ENCODE data around the gene KCNB1.

The KCNB1 gene

GRCh38 chr20:49356676-49357075 is 125.8 kb downstream of the KCNB1 start:
- no peak for DNase-seq

GRCh38 chr20:49354673-49355072 is 127.8 kb downstream of the KCNB1 start:
- no peak for DNase-seq

DNA sequence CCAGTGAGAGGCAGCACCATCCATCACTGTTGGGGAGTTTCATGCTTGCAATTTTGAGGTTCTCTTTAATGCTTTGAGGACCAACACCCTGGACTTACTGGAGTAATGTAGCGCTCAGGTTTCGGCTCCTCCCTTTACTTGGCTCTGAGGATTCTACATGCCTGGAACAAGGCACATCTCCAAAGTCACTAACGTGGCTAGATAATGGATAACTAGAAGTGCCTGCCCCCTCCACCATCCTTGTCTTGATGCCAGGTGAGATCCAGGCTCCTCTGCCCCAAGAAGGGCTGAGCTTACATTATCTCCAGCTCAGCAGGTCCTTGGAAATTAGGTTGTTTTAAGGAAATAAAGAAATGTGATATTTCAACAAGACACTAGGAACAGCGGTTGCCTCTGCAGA is 129.1 kb downstream of the KCNB1 start:
- no peak for DNase-seq

DNA sequence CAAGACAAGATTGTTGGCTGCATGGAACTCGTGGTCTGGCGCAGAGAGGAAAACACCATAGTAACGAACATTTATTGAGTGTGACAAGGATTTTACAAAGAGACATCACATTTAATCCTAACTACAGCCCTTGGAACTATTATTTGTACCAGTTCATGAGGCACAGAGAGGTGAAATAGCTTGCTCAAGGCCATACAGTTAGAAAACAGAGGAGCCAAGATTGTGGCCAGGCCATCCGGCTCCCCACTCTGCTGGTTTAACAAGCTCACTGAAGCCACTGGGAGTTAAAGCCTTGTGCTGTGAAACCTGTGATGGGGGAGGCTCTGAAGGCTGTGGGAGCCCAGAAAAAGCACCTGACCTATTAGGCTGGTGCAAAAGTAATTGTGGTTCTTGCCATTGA is 129.7 kb downstream of the KCNB1 start:
- DNase-seq: peak in 9 of 51 donors; percentile 15 to 59 (median 20)

GRCh38 chr20:49351775-49352174 is 130.7 kb downstream of the KCNB1 start:
- no peak for DNase-seq

DNA sequence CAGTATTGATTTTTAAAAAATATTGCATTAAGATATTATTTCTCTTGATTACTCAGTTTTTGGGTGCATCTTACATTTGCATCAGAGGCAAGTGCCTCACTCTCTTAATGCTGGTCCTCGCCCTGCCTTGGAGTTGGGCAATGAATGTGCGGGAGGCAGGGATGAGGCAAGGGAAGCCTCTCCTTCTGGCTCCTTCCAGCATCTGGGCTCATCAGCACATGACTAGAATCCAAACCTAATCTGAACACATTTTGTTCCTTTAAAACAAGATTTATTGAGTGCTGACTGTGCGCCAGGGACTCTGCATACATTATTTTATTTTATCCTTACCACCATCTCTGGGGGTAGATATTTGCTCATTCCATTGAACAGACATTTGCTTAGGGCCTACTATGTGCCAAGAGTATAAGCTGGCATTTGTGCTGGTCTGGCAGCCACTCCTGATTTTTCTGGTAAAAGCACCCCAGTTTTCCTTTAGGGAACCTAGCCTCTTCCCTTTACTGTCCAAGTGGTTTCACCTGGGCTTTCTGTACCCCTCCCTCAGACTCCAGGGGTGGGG is 132.7 kb downstream of the KCNB1 start:
- DNase-seq: peak in 2 of 51 donors; percentile 5 to 7

DNA sequence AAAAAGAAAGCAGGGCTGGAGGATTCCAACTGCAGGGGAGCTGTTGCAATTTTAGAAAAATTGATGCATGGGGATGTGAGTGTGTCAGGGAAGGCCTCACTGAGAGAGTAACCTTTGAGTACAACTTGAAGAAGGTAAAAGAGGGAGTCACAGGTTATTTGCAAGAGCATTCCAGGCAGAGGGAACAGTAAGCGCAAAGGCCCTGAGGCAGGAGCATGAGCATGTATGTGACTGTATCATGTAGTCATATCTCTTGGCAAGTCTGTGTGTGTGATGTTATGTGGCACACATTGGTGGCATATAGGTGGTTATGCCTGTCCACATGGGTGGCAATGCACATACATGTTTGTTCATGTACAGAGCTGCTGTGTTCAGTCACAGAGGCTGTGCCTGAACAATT is 133.4 kb downstream of the KCNB1 start:
- no peak for DNase-seq

DNA sequence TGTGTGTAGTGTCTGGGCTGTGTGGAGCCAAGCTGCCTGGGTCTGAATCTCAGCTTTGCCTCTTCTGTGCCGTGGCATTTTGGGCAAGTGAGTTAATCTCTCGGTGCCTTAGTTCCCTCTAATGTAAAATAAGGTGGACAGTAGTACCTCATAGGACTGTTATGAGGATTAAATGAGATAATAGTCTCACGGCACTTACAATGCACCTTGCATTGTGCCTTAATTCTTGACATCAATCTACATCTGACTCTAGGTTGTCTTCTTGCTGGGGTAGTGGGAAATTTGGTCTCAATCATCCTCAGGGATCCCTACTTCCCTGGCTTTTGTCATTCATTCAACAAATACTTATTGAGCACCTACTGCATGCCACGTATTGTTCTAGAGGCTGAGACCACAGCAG is 133.9 kb downstream of the KCNB1 start:
- no peak for DNase-seq

DNA sequence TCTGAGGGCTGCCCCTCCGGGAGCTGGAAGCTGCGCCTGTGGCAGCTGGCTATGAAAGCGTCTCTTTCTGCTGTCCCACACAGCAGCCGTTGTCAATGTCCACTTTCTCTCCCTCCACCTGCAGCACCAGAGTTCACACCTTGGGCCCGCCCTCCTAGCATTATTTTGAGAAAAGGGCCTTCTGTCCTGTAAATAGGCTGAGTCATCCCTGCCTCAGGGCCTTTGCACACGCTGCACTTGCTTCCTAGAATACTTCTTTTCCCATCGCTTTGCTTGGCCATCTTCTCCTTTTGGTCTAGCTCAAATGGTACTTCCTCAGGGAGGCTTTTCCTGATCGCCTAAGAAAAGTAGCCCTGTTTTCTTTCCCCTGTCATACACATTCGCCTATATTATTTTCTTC is 135.3 kb downstream of the KCNB1 start:
- DNase-seq: no peak

DNA sequence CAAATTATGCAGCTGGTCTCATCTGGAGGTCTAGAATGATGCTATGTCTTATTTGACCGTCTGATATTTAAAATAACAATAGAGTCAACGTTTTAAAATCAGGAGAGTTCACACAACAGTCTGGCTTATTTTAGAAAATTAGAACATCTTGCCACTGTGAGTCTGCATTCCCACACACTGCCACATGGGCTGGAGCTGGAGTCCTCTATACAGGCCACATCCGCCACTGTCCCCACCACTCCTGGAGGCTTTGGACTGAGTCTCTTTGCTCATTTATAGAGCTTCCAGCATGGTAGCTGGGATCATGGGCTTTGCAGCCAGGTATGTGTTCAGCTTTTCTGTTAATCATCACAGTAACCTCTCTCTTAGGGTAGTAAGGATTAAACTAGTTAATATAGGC is 135.8 kb downstream of the KCNB1 start:
- peak in 1 of 51 donors; percentile 29 for DNase-seq

DNA sequence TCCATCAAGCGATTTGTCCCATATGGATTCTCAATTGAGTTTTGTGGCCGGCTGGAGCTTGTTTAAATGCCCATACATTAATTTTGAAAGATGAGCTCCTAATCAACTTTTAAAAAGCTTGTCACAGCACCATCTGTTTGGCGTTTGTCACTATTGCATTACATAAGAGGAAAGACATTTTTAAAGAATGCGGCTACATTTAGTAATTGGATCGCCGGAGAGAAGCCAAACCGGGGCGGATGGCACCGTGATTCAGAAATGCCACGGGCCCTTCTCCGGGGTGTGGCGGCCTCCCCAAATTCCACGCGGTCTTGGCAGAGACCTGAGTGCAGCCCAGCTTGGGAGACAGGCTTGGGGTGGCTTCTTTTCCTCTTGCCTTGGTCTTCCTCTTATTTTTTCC is 136.9 kb downstream of the KCNB1 start:
- DNase-seq: peak in 1 of 51 donors; percentile 50

- DNase-seq: peak in 13 of 51 donors; percentile 5 to 69 (median 26)
These were observed 137.5 kb downstream of the KCNB1 start for GRCh38 chr20:49344975-49345374.

DNA sequence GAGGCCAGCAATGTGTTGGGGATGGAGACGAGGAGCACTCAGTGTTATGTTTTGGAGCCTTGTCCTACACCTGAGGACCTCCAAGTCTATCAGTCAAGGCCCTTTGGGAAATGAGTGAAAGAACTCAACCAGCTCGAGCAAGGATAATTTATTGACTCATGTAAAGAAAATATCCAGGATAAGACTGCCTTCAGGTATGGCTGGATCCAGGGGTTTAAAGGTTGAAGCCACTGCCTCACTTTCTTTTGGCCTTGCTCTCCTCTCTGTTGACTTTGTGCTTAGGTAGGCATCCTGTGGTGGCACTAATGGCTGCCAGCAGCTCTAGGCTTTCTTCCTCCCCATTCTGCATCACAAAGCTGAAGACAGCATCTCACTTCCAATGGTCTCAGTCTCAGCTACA is 138.3 kb downstream of the KCNB1 start:
- no peak for DNase-seq

- DNase-seq: no peak
These were observed 139.2 kb downstream of the KCNB1 start for GRCh38 chr20:49343246-49343645.

GRCh38 chr20:49340161-49340966 is 142.1 kb downstream of the KCNB1 start:
- peak in 3 of 51 donors; percentile 17 to 69 (median 20) for DNase-seq

DNA sequence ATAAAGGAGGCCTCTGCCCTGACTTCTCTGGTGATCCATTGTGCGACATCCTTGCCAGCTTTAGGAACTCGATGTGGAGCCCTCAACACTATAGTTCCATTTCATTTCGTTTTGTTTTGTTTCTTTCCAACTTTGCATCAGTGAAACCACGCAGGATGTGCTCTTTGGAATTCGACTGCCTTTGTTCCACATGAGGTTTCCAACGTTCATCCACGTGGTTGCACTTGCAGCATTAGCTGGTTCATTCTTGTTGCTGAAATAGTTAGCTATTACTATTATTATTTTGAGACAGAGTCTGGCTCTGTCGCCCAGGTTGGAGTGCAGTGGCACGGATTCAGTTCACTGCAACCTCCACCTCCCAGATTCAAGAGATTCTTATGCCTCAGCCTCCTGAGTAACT is 143.3 kb downstream of the KCNB1 start:
- no peak for DNase-seq

DNA sequence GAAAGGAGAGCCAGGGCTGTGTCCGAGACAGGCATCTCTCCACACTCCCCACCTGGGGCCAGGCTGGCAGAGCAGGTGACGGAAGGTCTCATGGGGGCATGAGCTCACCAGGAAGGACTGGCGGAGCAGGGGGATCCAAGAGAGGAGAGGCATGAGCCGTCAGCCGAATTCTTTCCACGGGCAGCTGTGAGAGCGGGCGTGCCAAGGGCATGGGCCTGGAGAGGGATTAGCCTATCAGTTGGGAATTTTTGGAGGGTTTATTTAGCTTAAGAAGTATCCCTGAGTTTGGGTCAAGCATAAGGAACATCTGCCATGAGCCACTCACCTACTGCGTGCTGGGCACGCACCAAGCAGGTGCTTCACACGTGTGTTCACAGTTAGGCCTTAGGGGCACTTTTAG is 144.4 kb downstream of the KCNB1 start:
- DNase-seq: no peak

DNA sequence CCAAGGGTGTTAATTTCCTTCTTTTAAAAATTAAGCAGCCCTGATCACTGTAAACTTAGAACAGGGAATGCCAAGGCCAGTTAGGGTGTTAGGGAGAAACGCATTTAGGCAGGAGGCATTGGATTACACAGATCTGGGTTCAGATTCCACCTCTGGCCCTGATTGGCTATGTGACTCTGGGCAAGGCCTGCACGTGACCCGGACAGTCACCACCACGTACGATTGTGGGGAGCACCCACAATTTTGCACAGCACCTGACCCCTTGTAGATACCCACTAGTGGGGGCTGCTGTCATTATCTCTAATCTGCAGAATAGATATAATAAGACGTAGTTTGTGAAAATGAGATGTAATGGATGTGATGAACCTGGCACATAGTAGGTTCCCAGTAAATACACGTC is 145.1 kb downstream of the KCNB1 start:
- no peak for DNase-seq

DNA sequence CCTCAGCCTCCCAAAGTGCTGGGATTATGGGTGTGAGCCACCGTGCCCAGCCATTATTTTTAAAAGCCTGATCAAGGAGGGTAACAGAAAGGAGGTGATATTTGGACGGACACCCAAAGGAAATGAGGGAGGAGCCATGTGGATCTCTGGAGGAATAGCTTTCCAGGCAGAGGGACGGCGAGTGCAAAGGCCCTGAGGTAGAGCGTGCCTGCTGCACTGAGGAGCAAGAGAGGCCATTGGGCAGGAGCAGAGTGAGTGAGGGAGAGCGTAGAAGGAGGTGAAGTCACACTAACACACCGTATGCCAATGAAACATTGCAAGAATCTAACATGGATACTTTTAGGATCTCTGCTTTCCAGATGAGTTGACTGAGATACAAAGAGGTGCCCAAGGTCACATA is 145.7 kb downstream of the KCNB1 start:
- DNase-seq: no peak

DNA sequence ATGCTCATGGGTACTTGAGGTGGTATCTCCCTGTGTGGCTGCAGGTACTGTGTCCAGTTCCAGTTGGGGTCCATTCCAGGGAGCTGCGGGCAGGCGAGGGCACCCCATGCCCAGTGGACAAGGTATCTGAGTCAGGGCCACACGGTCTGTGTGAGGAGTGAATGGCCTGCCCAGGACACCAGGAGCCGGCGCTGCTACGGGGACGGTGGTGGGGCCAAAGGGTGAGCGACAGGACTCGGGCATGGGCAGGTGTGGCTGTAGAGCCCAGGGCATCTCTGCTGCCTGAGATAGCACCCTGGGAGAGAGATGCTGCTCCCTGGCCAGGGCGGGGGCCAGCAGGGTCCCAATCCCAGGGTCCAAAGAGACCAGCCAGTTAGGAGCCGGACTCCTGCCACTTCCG is 147.0 kb downstream of the KCNB1 start:
- no peak for DNase-seq

GRCh38 chr20:49330701-49331615 is 151.5 kb downstream of the KCNB1 start:
- DNase-seq: no peak

GRCh38 chr20:49328790-49329189 is 153.7 kb downstream of the KCNB1 start:
- no peak for DNase-seq
